DOHH2 (cell line): Measurements from ENCODE around the gene DHX32.
"Not testable (repeated sequence)": the region's sequence is repeated elsewhere in the genome, so short reads cannot be mapped to it uniquely, and the experiment has no call there.

Source experiments
- H3F3A ChIP-seq: fragments of 200-600 bp; sonication (generic), shearing (Covaris generic); 2 replicates; pipeline ENCODE4 v1.6.0; 2016; ENCODE audit warnings: antibody characterized with exemption, mild to moderate bottlenecking; ENCODE audit not compliant: control insufficient read depth, insufficient read depth
- H3K27ac ChIP-seq: fragments of 200-600 bp; sonication (generic); 2 replicates; pipeline ENCODE4 v1.5.1; 2014; ENCODE audit warnings: low read depth, mild to moderate bottlenecking, low read length, moderate library complexity
- H3K27me3 ChIP-seq: fragments of 200-600 bp; sonication (generic); 2 replicates; pipeline ENCODE4 v1.6.1; 2014; ENCODE audit warnings: mild to moderate bottlenecking, low read length, mixed read lengths; ENCODE audit not compliant: control insufficient read depth
- H3K36me3 ChIP-seq: fragments of 200-600 bp; sonication (generic); 2 replicates; pipeline ENCODE4 v1.6.1; 2014; ENCODE audit warnings: mild to moderate bottlenecking, low read length, moderate library complexity, mixed read lengths; ENCODE audit not compliant: control insufficient read depth
- H3K4me1 ChIP-seq: fragments of 200-600 bp; sonication (generic); 2 replicates; pipeline ENCODE4 v1.6.1; 2014; ENCODE audit warnings: mild to moderate bottlenecking, low read length, mixed read lengths; ENCODE audit not compliant: control insufficient read depth
- H3K4me2 ChIP-seq: fragments of 200-600 bp; sonication (generic); 2 replicates; pipeline ENCODE4 v1.6.0; 2014; ENCODE audit warnings: mild to moderate bottlenecking, low read length, moderate library complexity
- H3K4me3 ChIP-seq: fragments of 200-600 bp; sonication (generic); 2 replicates; pipeline ENCODE4 v1.5.1; 2014; ENCODE audit warnings: mild to moderate bottlenecking, low read length, mixed read lengths
- H3K79me2 ChIP-seq: fragments of 200-600 bp; sonication (generic); 2 replicates; pipeline ENCODE4 v1.6.1; 2014; ENCODE audit warnings: mild to moderate bottlenecking, low read length, mixed read lengths; ENCODE audit not compliant: control insufficient read depth
- H3K9me2 ChIP-seq: fragments of 200-600 bp; sonication (generic); replicated peaks from 2 replicates; pipeline ENCODE4 v1.6.1; 2014; ENCODE audit warnings: mild to moderate bottlenecking, low read length, mixed read lengths; ENCODE audit not compliant: control insufficient read depth
- H3K9me3 ChIP-seq: fragments of 200-600 bp; sonication (generic); 2 replicates; pipeline ENCODE4 v1.6.1; 2014; ENCODE audit warnings: antibody characterized with exemption, low read length, mixed read lengths; ENCODE audit not compliant: control insufficient read depth, insufficient read depth
- H4K20me1 ChIP-seq: fragments of 200-600 bp; sonication (generic); 2 replicates; pipeline ENCODE4 v1.6.0; 2014; ENCODE audit warnings: low read depth, mild to moderate bottlenecking, antibody characterized with exemption, low read length, moderate library complexity; ENCODE audit not compliant: control insufficient read depth, insufficient read depth
- EZH2phosphoT487 ChIP-seq: fragments of 200-600 bp; sonication (generic); IDR thresholded peaks from 2 replicates; pipeline ENCODE4 v1.6.1; 2017; ENCODE audit warnings: borderline replicate concordance, mild to moderate bottlenecking, antibody characterized with exemption, low read length, moderate library complexity, mixed read lengths
- TF ChIP-seq, protein P1 (sequence below): fragments of 200-600 bp; sonication (generic); IDR thresholded peaks from one replicate; pipeline ENCODE4 v1.5.1; 2014; ENCODE audit warnings: antibody characterized with exemption, mild to moderate bottlenecking, low read depth, low read length; ENCODE audit not compliant: poor library complexity, severe bottlenecking

DHX32 gene

DNA sequence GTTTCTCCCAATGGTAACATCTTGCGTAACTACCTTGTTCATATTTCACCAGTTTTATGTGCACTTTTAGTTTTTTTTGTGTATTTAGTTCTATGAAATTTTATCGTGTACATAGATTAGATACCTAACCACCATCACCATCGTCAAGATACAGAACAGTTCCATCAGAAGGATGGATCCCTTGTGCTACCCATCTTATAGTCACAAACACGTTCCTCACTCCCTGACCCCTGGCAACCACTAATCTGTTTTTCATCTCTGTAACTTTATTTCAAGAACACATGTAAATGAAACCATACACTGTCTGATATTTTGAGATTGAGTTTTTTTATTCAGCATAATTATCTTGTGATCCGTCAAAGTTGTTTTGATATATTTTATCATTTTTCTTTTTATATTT lies 45.2 kb upstream of the DHX32 start:
- Histone ChIP-seq H3K27me3 (no peaks in the 10 kb centered on the region), H3K79me2 (no peaks in the 10 kb centered on the region), H3K27ac (no peak overlapping the region), H3K4me1 (no peaks in the 10 kb centered on the region), H4K20me1 (no peaks in the 10 kb centered on the region), H3K36me3 (no peaks in the 10 kb centered on the region), H3K9me2 (no peaks in the 10 kb centered on the region), H3K9me3 (no peaks in the 10 kb centered on the region), H3K4me3 (no peak overlapping the region), H3K4me2 (no peak overlapping the region), H3F3A (no peaks in the 10 kb centered on the region)
- TF ChIP-seq, protein P1, sequence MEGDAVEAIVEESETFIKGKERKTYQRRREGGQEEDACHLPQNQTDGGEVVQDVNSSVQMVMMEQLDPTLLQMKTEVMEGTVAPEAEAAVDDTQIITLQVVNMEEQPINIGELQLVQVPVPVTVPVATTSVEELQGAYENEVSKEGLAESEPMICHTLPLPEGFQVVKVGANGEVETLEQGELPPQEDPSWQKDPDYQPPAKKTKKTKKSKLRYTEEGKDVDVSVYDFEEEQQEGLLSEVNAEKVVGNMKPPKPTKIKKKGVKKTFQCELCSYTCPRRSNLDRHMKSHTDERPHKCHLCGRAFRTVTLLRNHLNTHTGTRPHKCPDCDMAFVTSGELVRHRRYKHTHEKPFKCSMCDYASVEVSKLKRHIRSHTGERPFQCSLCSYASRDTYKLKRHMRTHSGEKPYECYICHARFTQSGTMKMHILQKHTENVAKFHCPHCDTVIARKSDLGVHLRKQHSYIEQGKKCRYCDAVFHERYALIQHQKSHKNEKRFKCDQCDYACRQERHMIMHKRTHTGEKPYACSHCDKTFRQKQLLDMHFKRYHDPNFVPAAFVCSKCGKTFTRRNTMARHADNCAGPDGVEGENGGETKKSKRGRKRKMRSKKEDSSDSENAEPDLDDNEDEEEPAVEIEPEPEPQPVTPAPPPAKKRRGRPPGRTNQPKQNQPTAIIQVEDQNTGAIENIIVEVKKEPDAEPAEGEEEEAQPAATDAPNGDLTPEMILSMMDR: no peak
- no peak for TF ChIP-seq EZH2phosphoT487

DNA sequence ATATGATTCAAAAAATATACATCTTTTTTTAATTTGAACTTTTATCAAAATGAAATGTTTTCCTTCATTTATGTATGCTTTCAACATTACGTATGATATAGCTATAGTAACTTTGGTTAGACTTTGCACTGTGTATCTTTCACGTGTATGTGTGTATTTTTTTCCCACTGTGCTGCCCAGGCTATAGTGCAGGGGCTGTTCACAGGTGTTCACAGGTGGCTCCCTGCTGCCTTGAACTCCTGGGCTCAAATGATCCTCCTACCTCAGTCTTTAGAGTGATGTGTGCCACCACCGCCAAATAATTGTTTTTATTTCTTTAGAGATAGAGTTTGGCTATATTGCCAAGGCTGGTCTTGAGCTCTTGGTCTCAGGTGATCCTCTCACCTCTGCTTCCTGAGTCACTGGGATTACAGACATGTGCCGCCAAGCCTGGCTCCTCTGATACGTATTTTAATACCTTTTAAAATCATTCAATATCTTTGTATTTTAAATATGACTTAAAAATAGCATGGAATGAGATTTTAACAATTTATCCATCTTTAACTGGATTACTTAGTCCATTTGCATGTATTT lies 44.3 kb upstream of the DHX32 start:
- Histone ChIP-seq H3K4me2 (no peak overlapping the region), H3K4me3 (no peak overlapping the region), H3K9me3 (no peaks in the 10 kb centered on the region), H3K79me2 (no peaks in the 10 kb centered on the region), H3K36me3 (no peaks in the 10 kb centered on the region), H3K27ac (no peak overlapping the region), H4K20me1 (no peaks in the 10 kb centered on the region), H3K4me1 (no peaks in the 10 kb centered on the region), H3K9me2 (no peaks in the 10 kb centered on the region), H3K27me3 (no peaks in the 10 kb centered on the region), H3F3A (no peaks in the 10 kb centered on the region)
- TF ChIP-seq, protein P1: no peak
- TF ChIP-seq EZH2phosphoT487: no peak

GRCh38 chr10:125921643-125922306 lies 40.7 kb upstream of the DHX32 start:
- not testable (repeated sequence) for H4K20me1 ChIP-seq, H3K79me2 ChIP-seq, H3K4me2 ChIP-seq, H3F3A ChIP-seq, H3K9me3 ChIP-seq, H3K9me2 ChIP-seq, H3K27me3 ChIP-seq, H3K36me3 ChIP-seq, H3K27ac ChIP-seq, H3K4me1 ChIP-seq, H3K4me3 ChIP-seq

GRCh38 chr10:125917704-125918361 lies 36.7 kb upstream of the DHX32 start:
- H3F3A ChIP-seq, H4K20me1 ChIP-seq, H3K27me3 ChIP-seq, H3K27ac ChIP-seq, H3K9me2 ChIP-seq, H3K4me2 ChIP-seq, H3K4me1 ChIP-seq, H3K79me2 ChIP-seq, H3K36me3 ChIP-seq, H3K4me3 ChIP-seq, H3K9me3 ChIP-seq: not testable (repeated sequence)
